IPS-18a (cell line): Measurements from ENCODE around the gene KTN1.

ENCODE experiments used
- H3K27ac ChIP-seq: one replicate; pipeline ENCODE4 v1.5.1; 2013; ENCODE audit warnings: low read length
- H3K27me3 ChIP-seq: one replicate; pipeline ENCODE4 v1.6.1; 2013; ENCODE audit warnings: mild to moderate bottlenecking, low read length; ENCODE audit not compliant: control insufficient read depth, insufficient read depth
- H3K36me3 ChIP-seq: one replicate; pipeline ENCODE4 v1.6.1; 2013; ENCODE audit warnings: low read depth, low read length; ENCODE audit not compliant: control insufficient read depth
- H3K4me1 ChIP-seq: one replicate; pipeline ENCODE4 v1.6.1; 2013; ENCODE audit warnings: low read depth, low read length; ENCODE audit not compliant: control insufficient read depth
- H3K4me3 ChIP-seq: one replicate; pipeline ENCODE4 v1.5.1; 2013; ENCODE audit warnings: low read length
- H3K9ac ChIP-seq: one replicate; pipeline ENCODE4 v1.6.1; 2013; ENCODE audit warnings: mild to moderate bottlenecking, low read length, moderate library complexity
- H3K9me3 ChIP-seq: one replicate; pipeline ENCODE4 v1.6.1; 2013; ENCODE audit warnings: low read depth, low read length; ENCODE audit not compliant: control insufficient read depth

KTN1 gene

GRCh38 chr14:55724736-55725135, 144.7 kb downstream of the KTN1 start:
- H3K9me3 ChIP-seq: no peaks in the 10 kb centered on the region
- H3K27me3 ChIP-seq: no peaks in the 10 kb centered on the region
- H3K27ac ChIP-seq: no peak overlapping the region
- no peaks in the 10 kb centered on the region for H3K36me3 ChIP-seq
- H3K9ac ChIP-seq: no peak overlapping the region
- no peaks in the 10 kb centered on the region for H3K4me1 ChIP-seq
- H3K4me3 ChIP-seq: no peak overlapping the region

- Histone ChIP-seq H3K9me3 (no peaks in the 10 kb centered on the region), H3K27ac (no peak overlapping the region), H3K27me3 (no peaks in the 10 kb centered on the region), H3K9ac (no peak overlapping the region), H3K4me3 (no peak overlapping the region), H3K4me1 (no peaks in the 10 kb centered on the region), H3K36me3 (no peaks in the 10 kb centered on the region)
Measured at GRCh38 chr14:55730592-55731310, 150.7 kb downstream of the KTN1 start.

DNA sequence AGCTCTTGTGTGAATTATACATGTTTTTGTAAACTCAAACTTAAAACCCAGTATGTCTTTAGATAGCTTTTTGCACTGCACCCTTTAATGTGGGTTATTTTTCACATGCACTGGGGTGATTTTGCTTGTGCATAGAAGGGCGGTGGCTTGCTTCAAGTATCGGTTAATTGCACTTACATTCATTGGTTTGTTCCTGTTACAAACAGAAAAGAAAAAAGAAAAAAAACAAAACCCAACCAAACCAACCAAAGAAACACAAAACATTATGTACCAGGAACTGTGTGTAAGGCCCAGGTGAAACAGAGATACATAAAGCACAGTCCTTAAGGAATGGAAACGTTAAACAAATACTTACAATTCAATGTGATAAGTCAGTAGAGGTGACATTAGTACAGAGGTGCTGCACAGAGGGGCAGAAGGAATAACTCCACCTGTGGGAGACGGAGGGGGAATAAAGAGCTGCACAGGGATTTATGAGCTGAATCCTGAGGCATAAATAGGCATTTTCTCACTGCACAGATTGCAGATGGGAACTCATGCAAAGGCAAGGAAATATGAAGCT, 151.4 kb downstream of the KTN1 start:
- no peak overlapping the region for H3K4me3 ChIP-seq
- H3K4me1 ChIP-seq: no peaks in the 10 kb centered on the region
- H3K9me3 ChIP-seq: no peaks in the 10 kb centered on the region
- no peak overlapping the region for H3K9ac ChIP-seq
- no peaks in the 10 kb centered on the region for H3K27me3 ChIP-seq
- no peaks in the 10 kb centered on the region for H3K36me3 ChIP-seq
- H3K27ac ChIP-seq: no peak overlapping the region

GRCh38 chr14:55731881-55732498, 152.0 kb downstream of the KTN1 start:
- Histone ChIP-seq H3K9ac (no peak overlapping the region), H3K27ac (no peak overlapping the region), H3K4me3 (no peak overlapping the region), H3K9me3 (no peaks in the 10 kb centered on the region), H3K36me3 (no peaks in the 10 kb centered on the region), H3K4me1 (no peaks in the 10 kb centered on the region), H3K27me3 (no peaks in the 10 kb centered on the region)

GRCh38 chr14:55733599-55733998, 153.6 kb downstream of the KTN1 start:
- H3K9me3 ChIP-seq: no peaks in the 10 kb centered on the region
- H3K4me1 ChIP-seq: no peaks in the 10 kb centered on the region
- no peak overlapping the region for H3K4me3 ChIP-seq
- H3K27ac ChIP-seq: no peak overlapping the region
- no peaks in the 10 kb centered on the region for H3K27me3 ChIP-seq
- no peaks in the 10 kb centered on the region for H3K36me3 ChIP-seq
- H3K9ac ChIP-seq: no peak overlapping the region
